ENCODE measurements around the gene ZNF587.
"Not testable (repeated sequence)": the region's sequence is repeated elsewhere in the genome, so short reads cannot be mapped to it uniquely, and the experiment has no call there.

ZNF587 gene

DNA sequence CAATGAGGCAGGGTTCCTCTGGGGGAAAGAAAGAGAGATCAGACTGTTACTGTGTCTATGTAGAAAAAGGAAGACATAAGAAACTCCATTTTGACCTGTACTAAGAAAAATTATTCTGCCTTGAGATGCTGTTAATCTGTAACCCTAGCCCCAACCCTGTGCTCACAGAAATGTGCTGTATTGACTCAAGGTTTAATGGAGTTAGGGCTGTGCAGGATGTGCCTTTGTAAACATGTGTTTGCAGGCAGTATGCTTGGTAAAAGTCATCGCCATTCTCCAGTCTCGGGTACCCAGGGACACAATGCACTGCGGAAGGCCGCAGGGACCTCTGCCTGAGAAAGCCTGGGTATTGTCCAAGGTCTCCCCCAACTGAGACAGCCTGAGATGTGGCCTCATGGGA lies 26.1 kb upstream of the ZNF587 start:
- DNase-seq, result not testable (repeated sequence)

- no peak for DNase-seq
Observed at GRCh38 chr19:57825511-57825910, 24.1 kb upstream of the ZNF587 start.

GRCh38 chr19:57829316-57829715 lies 20.3 kb upstream of the ZNF587 start:
- DNase-seq, result no peak

- no peak for DNase-seq
Observed at GRCh38 chr19:57830071-57830602, 19.5 kb upstream of the ZNF587 start, which contains the start of gene ZNF587B. Gene ZNF587B, plus strand, starts transcription at chr19:57830299. Its CDS starts 230 bp downstream, at chr19:57830529.

GRCh38 chr19:57836991-57837390 lies 12.7 kb upstream of the ZNF587 start:
- not testable (repeated sequence) for DNase-seq

GRCh38 chr19:57838622-57839191 lies 11.0 kb upstream of the ZNF587 start:
- not testable (repeated sequence) for DNase-seq

GRCh38 chr19:57841122-57841763 lies 8.4 kb upstream of the ZNF587 start:
- no peak for DNase-seq

GRCh38 chr19:57847164-57847563 lies 2.5 kb upstream of the ZNF587 start:
- not testable (repeated sequence) for DNase-seq

- DNase-seq, result not testable (repeated sequence)
Observed at GRCh38 chr19:57849162-57849665, 445 bp upstream of the ZNF587 start.

DNA sequence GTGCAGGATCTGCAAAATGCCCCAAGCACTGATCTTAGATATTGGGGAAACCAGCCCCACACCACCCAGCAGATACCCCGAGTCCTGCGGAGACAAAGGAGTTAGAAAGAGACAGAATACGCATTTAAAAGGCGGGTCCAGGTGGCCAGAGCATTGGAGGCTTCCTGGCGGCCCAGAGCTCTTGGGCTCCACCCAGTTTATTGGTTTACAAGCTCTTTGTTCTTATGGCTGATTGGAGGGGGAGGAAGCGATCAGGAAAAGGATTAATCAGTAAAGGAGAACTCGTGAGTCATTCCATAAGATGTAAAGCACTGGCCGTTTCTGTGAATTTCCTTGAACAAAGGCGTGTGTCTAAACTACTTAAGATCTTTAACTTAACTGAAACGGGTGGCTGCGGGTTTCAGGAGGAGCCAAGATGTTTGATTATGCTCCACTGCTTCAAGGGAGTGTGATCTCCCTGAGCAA lies 926 bp downstream of the ZNF587 start:
- no peak for DNase-seq

- not testable (repeated sequence) for DNase-seq
Observed at GRCh38 chr19:57851812-57852603, 2.3 kb downstream of the ZNF587 start.

DNA sequence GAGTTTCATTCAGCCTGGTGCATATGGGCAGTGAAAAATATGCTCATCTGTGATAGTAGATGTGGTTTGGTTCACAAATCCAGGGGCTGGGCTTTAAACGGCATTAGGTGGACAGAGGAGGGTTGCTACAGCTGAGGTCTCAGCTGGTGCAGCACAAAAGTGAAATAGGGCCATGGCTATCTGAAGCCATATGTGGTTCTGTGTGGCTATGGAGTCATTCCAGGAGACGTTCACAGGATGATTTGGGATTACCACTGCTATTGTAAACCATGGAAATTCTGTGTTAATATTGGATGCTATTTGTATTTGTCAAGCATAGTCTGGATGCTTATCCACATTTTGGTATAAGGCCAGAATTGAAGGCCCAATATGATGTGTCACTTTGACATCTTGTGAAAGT lies 4.5 kb downstream of the ZNF587 start:
- not testable (repeated sequence) for DNase-seq

DNA sequence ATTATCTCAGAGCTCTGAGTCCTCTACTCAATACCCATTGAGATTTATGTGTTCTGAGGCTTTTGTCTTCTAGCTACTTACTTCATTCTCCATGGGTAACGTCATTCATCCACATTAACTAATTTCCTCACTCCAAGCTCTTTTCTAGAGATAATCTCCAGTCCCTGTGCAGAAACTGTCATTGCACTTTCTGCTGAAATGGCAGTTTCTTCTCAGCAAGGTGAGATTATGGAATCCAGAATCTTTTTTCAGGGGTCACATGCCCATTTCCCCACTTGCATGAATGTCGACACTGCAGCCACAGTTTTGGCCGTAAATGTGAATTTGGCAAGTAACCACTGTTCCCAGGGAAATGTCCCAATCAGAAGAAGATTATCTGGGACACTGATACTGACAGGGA lies 12.7 kb downstream of the ZNF587 start:
- DNase-seq, result not testable (repeated sequence)

DNA sequence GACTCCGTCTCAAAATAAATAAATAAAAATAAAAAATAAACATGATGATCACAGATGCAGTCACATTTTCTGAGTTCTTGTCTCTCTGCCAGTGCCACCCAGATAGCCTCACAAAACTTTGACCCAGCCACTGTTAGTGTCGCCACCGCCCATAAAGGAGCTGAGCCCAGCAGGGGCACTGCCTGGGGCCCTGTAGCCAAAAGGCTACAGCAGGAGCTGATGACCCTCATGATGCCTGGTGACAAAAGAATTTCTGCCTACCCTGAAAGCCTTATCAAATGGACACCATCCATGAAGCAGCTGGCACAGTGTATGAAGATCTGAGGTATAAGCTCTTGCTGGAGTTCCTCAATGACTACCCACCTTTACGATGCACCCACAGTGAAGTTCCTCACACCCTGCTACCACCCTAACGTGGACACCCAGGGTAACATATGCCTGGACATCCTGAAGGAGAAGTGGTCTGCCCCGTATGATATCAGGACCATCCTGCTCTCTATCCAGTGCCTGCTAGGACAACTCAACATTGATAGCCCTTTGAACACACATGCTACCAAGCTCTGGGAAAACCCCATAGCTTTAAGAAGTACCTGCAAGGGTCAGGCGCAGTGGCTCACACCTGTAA lies 18.3 kb downstream of the ZNF587 start:
- no peak for DNase-seq

- not testable (repeated sequence) for DNase-seq
Observed at GRCh38 chr19:57869655-57870054, 20.0 kb downstream of the ZNF587 start.

GRCh38 chr19:57870225-57870624 lies 20.6 kb downstream of the ZNF587 start:
- DNase-seq, result no peak

DNA sequence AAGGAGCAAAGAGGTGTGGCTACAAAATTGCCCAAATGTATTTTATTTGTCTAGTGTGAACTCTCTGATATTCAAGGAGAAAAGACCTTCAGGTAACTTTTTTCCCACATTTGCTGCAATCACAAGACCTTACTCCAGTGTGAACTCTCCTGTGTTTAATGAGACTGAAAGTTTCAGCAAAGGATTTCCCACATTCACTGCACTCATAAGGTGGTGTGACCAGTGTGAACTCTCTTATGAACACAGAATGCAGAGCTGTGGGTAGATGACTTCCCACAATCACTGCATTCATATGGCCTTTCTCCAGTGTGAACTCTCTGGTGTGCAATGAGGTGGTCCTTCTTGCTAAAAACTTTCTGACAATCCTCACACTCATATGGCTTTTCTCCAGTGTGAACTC lies 22.8 kb downstream of the ZNF587 start:
- DNase-seq, result no peak

GRCh38 chr19:57873883-57874799 lies 24.5 kb downstream of the ZNF587 start:
- DNase-seq, result not testable (repeated sequence)

DNA sequence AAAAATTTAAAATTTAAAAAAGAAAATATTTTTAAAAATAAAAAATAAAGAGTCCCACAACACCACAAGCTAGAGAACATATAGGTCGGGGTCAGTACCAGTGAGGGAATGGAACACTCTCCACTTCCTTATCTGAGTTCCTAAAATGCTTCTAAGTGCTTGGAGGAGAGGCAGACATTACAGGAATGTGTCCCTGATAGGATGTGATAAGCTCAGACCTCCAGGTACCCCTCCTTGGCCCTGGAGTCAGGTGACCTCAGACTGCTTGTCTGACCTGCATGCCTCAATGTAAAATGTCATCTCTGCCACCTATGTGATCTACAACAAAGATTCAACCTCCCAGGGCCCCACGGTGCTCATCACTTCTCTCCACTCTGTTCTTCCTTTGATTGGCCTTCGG lies 36.4 kb downstream of the ZNF587 start:
- DNase-seq, result no peak

DNA sequence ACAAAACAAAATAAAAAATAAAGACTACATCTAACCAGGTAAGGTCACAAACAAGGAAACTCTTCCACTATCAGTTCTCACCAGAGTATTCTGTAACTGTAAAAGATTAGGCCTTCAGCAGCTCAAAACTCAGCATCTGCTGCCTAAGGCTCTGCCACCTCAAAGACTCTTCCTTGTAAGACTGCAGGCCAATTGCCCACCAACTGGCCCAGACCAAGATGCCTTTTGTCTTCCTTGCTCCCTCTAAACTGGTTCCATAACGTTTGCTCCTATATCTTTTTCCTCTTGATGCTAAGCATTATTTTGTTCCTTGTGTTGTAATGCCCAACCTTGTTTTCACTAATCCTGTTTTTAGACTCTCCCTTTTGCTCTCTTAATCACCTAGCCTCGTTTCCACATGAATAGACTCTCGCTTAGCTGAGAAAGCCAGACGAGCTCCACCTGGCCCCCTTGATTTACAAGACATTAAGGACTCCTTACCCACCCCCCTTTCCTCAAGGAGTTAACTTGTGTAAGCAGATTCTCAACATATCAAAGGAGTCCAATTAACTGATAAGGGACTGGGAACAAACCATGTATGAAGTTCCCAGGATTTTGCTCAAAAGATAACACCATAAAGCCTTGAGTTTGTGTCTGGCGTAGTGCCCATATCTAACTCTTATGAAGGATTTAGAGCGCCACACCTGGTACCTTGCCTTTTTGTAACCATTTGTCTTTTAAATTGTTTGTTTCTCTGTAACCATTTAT lies 37.7 kb downstream of the ZNF587 start:
- DNase-seq, result no peak

GRCh38 chr19:57888107-57888559 lies 38.5 kb downstream of the ZNF587 start:
- DNase-seq, result no peak
